PC-3 (cell line): ENCODE data around the gene UFC1.

Experiments used
- EZH2 ChIP-seq: fragments of 300-600 bp; sonication (generic); IDR thresholded peaks from one replicate; pipeline ENCODE4 v1.6.1; 2017; ENCODE audit warnings: antibody characterized with exemption, mild to moderate bottlenecking, low read length; ENCODE audit not compliant: unreplicated experiment
- EZH2phosphoT487 ChIP-seq: fragments of 300-600 bp; sonication (generic); IDR thresholded peaks from 2 replicates; pipeline ENCODE4 v1.6.1; 2018; ENCODE audit warnings: mild to moderate bottlenecking, antibody characterized with exemption, low read length, borderline replicate concordance
- TF ChIP-seq, protein P1 (sequence below): fragments of 300-600 bp; sonication (generic); conservative IDR thresholded peaks from 2 replicates; pipeline ENCODE4 v1.5.1; 2017; ENCODE audit warnings: antibody characterized with exemption, low read depth, mild to moderate bottlenecking, low read length

DNA sequence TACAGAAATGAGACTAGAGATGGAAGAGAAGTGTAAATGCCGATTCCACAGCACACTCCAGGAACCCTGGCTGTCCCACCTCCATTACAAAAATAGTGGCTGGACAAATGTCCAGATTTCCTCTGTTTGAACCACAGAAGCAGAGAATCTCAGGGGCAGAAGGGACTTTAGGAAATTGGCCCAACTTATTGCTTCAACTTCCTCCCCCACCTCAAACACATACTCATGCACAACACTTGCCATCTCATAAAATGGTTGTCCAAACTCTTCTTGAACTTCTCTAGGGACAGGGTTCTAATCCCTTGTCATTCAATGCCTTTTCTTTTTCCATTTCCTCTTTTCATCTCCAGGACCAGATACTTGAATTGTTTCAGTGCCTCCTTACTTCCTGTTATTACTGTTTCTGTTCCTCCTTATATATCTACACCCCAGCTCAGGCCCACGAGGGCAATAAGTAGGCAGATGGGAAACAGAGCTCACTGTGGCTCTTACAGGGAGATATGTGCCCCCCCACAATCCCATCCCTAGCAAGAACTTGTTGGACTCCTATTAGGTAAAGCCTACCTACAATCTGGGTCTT is 32.0 kb downstream of the UFC1 start:
- TF ChIP-seq, protein P1, sequence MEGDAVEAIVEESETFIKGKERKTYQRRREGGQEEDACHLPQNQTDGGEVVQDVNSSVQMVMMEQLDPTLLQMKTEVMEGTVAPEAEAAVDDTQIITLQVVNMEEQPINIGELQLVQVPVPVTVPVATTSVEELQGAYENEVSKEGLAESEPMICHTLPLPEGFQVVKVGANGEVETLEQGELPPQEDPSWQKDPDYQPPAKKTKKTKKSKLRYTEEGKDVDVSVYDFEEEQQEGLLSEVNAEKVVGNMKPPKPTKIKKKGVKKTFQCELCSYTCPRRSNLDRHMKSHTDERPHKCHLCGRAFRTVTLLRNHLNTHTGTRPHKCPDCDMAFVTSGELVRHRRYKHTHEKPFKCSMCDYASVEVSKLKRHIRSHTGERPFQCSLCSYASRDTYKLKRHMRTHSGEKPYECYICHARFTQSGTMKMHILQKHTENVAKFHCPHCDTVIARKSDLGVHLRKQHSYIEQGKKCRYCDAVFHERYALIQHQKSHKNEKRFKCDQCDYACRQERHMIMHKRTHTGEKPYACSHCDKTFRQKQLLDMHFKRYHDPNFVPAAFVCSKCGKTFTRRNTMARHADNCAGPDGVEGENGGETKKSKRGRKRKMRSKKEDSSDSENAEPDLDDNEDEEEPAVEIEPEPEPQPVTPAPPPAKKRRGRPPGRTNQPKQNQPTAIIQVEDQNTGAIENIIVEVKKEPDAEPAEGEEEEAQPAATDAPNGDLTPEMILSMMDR, result no peak
- TF ChIP-seq EZH2, result no peak
- TF ChIP-seq EZH2phosphoT487, result no peak
